Measurements from ENCODE around the gene MANBA.

DNA sequence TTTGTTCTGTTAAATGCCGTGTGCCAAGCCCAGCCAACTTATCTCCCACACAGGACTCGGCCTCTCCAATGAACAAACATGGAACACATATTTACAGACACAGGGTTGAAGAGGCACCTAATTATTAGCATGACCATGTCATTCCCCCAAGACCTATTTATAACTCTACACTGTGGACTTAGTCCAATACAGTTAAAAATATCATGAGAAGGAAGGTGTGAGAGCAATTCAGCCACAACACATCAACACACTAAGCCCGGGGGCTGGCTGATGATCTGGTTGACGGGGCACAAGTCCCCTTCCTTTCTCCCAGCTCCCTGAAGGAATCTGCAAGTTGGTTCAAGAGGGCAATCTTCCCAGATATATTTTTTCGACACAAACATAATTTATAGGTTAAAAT is 28.1 kb downstream of the MANBA start:
- TF ChIP-seq, protein P1, sequence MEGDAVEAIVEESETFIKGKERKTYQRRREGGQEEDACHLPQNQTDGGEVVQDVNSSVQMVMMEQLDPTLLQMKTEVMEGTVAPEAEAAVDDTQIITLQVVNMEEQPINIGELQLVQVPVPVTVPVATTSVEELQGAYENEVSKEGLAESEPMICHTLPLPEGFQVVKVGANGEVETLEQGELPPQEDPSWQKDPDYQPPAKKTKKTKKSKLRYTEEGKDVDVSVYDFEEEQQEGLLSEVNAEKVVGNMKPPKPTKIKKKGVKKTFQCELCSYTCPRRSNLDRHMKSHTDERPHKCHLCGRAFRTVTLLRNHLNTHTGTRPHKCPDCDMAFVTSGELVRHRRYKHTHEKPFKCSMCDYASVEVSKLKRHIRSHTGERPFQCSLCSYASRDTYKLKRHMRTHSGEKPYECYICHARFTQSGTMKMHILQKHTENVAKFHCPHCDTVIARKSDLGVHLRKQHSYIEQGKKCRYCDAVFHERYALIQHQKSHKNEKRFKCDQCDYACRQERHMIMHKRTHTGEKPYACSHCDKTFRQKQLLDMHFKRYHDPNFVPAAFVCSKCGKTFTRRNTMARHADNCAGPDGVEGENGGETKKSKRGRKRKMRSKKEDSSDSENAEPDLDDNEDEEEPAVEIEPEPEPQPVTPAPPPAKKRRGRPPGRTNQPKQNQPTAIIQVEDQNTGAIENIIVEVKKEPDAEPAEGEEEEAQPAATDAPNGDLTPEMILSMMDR (IDR thresholded peaks at IDR 0.05; ENCODE audit: insufficient read depth, low read depth, low read length) = no peak
- TF ChIP-seq EZH2 (IDR thresholded peaks at IDR 0.05; ENCODE audit: insufficient read depth, low read length) = no peak

Data from astrocyte (in vitro differentiated cells and primary cell).